Stimulated activated CD8-positive, alpha-beta memory T cell treated with anti-CD3 and anti-CD28 coated beads, Interleukin-7, amount 100 ng/mL, for 1 hour (primary cell): Measurements from ENCODE around the gene CLBA1.

Experiments used
- DNase-seq, 2 donors: peaks; one replicate each; pipeline ENCODE4 v3.0.0-alpha.2; 2020; ENCODE audit warnings: low read depth in 2 of 2

The CLBA1 gene

DNA sequence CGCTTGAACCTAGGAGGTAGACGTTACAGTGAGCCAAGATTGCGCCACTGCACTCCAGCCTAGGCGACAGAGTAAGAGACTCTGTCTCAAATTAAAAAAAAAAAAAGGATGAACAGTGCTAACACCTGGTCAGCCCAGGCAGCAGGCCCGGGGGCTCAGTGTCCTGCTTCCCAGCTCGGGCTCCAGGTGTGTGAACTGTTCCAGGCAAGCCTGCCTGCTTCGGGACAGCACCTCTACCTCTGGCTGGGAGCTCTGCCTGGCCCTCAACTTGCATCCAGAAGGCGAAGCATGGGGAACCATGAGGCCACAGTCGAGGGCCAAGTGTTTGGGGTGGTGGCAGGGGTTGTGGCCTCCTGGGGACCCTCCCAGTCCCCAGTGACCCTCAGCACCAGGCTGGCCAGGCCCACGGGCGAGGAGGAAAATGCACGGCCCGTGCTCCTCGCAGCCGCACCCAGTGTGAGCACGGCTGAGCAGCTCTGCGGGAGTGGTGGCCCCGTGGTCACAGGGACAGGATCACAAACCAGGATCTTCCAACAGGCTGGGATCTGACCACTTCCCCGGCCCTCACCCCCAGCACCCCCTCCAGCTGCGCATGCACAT, 19.8 kb downstream of the CLBA1 start:
- no peak for DNase-seq

DNA sequence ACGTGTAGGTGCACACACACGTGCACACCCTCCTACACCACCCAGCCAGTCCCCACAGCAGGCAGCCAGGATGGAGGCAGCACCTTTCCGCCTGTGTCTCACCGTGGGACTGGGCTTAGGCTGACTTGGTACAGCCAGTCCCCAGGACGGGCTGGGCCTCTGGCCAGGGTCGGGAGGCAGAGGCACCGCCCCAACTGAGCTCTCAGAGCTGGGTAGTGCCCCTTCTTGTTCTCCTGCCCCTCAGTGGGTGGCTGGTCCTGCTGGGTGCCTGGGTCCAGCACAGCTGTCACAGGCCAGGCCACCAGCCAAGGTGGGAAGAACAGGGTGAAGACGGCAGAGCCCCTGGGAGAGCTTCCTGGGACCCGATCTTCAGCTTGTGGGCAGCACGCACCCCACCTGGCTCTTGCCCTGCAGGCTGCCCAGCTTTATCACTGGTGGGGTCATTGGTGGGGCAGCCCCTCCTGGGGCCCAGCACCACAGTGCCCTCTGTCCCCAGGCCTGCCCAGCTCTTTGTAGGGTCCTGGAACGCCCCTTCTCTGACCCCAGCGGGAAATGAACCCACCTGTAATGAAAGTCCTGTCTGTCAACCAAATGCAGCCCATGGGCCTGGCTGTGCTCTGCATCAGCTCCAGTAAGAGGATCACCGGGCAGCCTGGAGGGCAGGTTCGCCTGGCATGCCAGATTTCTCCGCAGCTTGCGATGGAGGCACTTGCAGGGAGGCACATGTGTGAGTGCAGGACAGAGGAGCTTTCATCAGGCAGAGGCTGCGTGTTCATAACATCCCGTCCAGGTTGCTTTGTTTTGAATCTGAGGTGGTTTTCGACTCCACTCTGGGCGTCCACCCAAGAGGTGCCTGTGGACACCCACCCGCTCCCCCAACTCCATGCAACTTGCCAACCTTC, 20.6 kb downstream of the CLBA1 start:
- no peak for DNase-seq

DNA sequence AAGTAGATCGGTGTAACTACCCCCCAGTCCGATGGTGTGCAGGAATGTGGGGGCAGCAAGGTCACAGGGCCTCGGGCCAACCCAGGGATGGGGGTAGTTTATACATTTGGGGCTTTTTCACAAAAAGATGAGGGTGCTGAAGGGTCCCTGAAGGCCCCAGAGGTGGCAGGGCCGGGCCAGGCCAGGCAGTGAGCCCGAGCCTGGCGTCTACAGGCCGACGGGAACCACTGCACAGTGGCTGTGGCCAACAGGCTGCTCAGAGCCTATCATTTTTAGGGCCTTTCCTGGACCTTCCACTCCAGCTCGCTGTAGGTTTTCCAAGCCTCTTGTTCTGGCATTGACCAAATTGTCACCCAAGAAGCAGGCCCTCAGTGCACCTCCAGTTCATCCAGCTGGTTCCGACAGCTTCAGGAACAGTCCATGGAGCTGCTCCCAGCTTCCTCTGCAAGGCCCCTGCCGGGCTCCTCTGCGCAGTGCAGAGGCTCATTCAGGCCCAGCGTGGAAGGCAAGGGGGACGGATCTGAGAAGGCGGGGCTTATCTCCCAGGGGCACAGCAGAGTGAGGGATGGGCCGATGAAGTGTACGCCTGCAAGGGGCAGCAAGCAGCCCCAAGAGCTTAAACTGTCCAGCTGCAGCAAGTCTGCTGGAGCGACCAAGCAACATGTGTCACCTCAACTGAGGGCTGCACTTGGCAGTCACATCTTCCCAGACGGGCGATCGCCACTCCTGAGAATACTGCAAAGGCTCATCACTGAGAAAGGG, 21.4 kb downstream of the CLBA1 start:
- DNase-seq, result no peak

DNA sequence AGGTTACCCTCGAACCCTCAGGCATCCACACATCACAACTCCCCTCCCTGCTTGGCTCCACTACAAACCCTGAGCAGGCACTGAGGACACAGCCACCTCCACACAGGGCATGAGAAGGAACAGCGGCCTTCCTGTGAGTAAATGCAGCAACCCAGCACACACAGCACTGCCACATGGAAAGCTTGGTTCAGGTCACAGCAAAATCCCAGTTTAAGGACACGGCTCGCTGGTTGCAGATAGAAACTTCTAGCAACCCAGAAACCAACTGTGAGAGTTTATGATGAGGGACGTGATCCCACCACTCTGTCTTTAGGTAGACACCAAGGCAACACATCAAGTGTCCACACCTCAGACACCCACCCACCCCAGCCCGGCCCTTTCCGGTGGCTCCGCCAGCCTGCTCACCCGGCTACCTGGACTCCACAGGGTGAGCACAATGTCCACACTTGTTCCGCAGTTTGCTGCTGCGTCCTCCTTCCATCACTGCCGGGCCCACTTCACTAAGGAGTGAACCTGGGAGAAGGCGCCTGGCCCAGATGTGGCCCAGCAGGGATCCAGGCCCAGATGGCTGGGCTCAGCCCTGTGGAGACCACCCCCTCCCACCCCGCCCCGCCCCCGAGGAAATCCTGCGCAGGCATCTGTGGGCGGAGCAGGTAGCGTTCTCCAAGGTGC, 22.1 kb downstream of the CLBA1 start:
- DNase-seq, result no peak

DNA sequence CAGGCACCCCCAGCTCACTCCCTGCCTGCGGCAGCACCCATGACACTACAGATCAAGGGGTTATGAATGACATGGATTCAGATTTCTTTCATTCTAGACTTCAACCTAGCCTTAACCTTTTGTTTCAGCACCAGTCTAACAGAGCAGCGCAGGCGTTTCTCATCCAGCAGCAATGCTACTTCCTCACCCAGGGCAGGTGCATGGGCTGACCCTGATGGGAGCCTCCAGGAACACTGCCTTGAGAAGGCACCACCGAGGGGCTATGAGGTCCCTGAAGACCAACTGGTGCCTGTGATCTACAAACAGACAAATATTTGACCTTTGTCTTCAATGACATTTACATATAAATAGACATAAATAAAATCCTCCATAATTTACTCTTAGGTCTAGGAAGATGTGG, 24.5 kb downstream of the CLBA1 start:
- no peak for DNase-seq

DNA sequence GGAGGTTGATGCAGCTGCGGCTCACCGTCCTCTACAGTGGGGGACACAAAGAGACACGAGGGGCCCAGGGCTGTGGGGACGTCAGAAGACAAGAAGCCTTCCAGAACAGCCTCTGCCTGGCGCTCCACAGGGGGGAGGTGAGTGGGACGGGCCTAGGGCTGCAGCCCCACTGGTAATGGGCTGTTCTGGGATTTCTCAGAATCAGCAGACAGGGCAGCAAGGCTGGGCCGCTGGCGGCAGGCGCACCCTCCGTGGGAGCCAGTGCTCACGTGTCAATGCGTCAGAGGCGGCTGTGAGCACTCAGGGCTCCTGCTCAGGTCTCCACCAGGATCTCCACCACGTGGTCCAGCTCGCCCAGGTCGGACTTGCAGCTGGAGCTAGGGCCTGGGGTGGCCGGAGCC, 25.3 kb downstream of the CLBA1 start:
- DNase-seq, result no peak

DNA sequence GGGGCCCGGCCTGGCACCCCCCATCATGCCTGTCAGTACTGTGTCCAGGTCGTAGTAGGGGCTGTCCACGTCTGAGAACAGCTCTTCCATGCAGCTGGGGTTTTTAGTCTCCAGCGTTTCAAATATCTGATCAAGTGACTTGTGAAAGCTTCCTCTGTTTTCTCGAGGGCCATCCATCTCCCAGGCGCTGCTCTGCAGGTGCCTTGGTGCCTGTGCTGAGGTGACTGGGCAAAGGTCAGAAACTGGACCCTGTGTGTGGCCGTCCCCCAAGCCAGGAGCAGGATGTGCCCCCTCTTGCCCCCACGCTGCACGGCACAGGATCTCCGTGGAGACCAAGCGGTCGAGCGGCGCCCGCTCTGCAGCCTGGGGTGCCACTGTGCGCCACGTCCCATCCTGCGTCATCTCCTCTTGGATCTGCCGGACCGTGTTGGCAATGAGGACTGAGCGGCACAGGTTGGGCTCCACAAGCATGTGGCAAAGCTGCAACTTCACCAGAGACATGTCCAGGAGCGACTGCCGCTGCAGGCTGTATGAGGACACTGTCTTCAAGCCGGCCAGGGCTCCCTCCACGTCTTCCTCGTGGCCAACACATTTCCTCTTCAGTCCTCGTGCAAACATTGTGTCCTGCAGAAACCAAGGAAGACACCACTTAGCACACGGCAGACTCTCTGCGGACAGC, 25.9 kb downstream of the CLBA1 start:
- no peak for DNase-seq

DNA sequence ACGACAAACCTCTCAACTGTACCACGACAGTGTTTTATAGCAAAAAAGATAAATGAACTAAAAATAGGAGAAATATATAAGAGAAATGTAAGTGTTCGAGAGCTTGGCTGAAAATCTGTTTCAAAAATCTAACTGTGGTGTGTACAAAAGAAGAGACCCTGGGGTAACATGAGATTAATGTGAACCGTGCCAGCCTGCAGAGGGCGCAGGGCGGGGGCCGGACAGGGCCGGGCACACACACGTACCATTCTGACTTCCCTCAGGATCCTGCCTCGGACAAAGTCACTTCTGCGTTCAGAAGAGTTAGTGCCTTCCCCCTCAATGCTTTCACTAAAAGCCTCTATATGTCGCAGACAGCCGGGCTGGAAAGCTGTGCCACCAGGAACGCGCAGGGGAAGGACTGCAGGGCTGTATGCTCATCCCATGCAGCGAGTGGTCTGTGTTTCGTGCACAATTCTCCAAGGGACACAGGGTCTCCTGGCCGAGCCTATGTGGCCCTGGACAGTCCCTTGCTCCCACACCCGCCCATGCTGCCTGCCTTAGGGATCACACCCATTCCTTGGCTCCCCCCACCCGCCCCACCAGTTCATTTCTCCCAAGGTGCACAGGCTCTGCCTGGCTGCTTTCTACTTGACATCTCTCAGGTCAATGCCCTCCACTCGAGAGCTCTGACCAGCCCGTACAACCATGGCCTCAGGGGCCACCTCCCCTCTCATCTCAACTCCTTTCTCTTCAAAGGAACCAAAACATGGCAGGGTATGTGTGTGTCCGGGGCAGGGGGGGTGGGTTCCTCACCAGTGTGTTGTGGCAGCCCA, 26.8 kb downstream of the CLBA1 start:
- DNase-seq, result no peak

DNA sequence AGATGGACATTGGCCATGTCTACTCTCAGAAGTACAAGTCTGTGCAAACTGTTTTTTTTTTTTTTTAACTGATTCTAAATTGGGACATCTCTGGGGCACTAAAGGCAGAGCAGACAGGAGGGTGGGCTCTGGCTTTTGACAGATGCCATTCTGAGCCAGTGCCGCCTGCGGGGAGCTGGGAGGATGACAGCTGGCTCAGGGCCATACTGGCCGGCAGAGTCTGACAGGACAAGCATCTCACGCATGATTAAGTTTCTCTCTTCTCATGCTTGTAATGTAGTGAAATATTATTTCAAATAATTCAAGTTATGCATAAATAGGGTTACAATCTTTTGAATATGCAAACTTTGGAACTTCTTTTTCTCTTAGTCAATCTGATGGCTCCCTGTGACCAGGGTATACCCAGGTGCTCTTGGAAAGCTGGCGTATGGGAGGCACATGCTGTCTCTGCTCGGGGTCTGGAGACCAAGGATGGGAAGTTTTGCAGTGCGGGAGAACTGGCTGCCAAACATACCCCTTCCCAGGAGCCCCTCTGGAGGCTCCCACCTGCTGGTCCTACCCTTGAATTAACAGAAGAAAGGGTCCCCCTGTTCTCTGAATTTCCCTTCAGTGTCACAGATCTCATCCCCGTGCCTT, 27.7 kb downstream of the CLBA1 start:
- DNase-seq, result no peak

DNA sequence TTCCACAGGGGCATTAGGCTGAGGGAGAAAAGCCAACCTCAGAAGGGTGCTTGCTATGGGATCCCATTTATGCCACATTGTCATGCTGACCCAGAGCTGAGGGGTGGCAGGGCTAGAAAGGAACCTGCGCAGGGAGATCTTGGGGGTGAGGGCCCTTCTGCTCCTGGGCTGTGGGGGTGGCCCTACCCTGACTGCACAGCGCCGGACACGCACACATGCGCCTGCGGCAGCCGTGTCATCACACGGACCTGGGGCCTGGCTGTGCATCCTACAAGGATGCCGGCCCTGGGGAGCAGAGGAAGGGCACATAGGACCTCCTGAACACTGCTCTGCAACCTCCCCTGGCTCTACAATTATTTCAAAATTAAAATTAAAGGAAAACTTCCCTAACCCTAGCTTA, 28.4 kb downstream of the CLBA1 start:
- DNase-seq, result no peak

DNA sequence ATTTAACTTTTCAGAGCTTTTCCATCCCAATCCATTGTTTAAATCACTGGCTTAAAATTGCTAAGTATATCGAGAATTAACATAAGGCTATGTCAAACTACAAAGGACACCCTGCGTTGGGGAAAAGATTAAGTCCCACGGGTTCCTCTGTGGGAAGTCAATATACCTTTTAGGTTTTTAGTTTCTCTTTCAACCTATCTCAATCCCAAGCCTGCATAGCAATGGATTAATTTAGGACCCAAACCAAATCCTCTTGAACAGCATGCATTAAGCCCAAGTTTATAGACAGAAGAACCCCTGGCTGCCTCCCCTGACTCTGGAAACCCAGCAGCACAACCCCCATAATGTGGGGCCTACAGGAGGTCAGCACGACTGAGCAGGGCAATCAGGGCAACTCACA, 29.0 kb downstream of the CLBA1 start:
- no peak for DNase-seq

DNA sequence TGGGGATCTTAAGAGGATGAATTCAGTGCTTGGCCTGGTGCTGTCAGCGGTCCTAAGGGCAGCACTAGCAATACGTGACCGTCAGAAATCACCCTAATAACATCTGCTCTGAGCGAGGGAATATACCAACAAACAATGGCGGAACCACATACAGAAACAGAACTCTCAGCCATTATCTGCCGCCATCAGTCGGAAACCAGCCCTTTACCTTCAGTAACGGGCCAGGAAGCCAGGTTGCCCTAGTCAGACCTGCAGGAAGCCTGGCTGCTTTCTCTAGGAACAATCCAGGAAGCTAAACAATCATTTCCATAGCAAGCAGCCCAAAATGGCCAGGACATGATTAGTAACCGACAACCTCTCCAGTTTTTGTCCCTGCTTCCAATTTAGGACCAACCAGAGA, 29.7 kb downstream of the CLBA1 start:
- DNase-seq, result no peak

DNA sequence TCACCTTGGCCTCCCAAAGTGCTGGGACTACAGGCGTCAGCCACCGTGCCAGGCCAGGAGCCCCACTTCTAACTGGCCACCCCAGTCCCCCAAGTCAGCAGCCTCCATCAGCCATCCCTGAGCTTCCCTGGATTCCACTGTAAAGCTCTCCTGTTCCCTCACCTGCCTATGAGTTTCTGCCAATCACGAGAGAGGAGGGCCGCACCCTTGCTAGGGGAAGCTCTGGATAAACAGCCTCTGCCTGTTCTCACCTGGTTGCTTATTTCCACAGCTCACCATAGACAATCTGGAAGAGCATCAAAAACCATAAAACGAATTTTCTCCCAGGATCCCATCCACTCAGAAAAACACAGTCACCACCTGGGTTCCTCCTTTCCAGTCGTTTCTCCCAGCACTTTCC, 30.3 kb downstream of the CLBA1 start:
- DNase-seq, result no peak

DNA sequence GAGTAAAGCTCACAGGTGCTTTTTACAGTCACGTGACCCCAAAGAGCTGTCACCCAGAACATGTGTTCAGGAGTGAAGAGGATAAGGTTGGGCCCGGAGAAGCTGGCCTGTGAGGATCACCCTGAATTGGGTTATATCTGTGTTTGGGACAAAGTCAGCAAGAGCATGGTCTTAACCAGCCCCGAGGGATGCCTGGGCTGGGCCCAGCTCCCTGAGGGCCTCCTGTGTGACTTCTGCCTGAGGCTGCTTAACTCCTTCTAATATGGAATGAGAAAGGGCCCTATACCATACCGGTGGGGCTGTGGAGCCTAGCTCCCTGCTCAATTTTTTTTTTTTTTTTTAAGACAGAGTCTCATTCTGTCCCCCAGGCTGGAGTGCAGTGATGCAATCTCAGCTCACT, 32.8 kb downstream of the CLBA1 start:
- DNase-seq, result no peak

DNA sequence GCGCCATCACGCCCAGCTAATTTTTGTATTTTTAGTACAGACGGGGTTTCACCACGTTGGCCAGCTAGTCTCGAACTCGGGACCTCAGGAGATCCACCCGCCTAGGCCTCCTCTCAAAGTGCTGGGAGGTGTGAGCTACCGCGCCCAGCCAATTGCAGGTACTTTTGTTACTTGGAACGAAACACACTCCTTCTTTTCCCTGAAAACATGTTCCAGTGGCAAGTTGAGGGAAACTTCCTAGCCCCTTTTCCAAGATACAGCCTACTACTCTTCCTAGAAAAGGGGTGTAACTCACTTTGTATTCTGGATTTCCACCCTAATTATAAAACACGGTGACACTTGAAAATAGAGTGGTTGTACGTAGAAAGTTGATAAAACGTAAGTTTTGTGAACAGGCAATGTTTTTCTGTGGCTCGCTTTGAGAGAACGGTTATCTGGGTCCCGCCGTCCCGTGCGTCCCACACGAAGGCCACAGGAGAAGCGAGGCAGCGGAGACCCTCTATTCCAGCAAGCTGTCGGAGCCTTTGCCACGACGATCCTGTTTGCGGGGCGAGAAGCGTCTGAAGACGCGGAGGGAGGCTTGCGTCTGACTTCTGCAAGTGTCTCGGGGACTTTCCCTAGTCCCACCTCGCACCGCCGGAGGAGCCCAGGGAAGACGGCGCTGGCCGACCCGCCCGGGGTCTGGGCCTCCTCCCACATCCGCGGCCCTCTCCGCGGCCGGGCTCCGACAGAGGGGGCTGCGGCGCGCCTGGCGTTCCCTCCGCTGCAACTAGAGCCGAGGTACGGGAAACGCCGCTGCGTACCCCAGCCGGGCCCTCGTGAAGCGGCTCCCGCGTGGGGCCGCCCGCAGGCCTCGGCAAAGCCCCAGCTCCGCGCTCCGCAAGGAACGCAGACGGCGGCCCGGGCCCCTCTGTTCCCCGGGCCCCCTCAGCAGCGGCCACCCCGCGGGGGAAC, 34.5 kb downstream of the CLBA1 start:
- DNase-seq, result peak; percentile 26 to 37

DNA sequence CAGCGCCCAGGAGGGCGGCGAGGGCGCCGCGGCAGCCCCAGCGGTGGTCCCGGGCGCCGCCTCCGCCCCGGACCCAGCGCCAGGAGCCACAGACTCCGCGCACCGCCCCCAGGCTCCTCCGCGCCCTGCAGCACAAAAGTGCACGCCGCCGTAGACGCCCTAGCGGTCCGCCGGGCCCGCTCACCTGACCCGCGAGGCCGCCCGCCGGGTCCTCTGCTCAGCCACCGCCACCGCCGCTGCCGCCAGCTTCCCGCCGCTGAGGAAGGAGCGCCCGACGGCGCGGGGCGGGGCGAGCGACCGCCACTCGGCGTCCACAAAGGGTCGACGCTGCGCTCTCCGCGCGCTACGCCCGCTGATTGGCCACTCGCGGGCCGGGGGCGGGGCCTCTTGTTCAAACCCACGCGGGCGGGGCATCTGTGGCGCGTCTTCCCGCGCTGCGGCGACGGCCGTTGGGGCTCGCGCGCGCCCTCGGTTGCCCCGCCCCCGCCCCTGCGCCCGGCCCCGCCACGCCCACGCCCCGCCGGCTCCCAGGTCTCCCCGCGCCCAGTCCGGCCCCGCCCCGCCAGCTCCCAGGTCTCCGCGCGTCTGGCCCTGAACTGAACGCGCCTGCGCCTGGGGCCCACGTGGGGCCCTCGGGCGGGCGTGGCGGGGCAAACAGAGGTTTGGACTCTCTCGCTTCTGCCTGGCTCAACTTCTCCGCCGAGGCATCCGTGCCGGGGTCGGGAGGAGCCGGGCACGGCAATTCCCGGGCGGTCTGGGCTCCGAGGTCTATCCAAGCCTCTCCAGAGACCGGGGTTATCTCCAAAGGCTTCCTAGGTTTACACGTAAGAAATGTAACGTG, 35.4 kb downstream of the CLBA1 start, which contains the start of gene CDCA4:
Gene CDCA4 (minus strand): TSS at position 269 of the 841 bp plus-strand sequence. CDS start 9,154 bp downstream, outside the sequence.
- DNase-seq, result peak; percentile 96 to 97

DNA sequence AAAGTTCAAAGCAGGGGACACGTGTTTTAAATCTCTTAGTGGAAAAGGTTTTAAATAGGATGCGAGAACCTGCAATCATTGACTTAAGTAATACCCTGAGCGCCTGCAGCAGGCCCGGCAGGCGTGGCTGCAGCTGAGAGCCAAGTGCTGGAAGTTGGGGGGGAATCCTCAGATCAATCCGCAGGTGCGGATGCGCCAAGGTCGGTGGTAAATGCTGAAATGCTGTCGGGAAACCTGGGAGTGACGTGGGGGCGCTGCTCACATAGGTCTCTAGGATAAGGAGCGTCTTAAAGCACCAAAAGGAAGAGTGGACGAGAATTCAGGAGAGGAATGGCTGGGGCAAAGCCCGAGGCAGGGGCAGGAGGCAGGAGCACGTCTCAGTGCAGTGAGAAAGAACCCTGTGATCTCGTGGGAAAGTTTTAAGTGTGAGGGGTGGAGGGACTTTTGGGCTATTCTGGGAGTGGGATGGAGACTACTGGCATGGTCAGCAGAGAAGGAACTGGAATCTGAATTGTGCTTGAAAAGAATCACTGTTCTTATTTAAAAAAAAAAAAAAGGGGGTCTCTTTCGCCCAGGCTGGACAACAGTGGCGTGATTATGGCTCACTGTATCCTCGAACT, 36.2 kb downstream of the CLBA1 start:
- no peak for DNase-seq

DNA sequence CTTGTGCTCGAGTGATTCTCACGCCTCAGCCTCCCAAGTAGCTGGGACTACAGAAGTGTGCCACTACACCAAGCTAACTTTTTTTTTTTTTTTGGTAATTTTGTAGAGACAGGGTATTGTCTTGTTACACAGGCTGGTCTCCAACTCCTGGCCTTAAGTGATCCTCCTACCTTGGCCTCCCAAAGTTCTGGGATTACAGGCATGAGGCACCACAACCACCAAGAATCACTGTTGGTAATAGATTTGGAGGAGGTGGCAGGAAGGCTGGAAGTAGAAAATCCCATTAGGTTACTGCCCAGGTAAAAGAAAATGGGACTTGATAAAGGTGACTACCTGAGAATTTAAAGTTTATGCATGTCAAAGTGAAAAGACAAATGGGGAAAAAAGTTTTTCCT, 36.7 kb downstream of the CLBA1 start:
- no peak for DNase-seq
